Measurements from ENCODE around the gene MAGI3.

DNA sequence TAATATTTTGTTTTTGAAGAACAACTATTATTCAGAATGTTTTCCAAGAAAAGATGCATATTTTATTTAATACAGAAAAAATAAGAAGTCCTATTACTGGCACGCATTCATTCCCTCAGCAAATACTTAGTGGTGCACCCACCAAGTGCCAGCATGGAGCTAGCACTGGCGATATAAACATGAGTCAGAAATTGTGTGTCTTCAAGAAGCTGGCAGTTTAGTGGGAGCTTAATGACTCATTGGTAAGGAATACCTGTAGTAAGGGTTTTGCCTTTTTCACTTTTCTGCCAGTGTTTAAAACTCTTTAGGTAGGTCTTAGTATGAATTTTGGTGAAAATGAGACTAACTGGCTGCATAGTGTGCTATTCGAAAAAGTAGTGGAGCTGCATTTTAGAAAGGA lies 6.3 kb downstream of the MAGI3 start:
- TF ChIP-seq ZNF404 (tag by site-specific recombination; IDR thresholded peaks at IDR 0.05): no peak
- TF ChIP-seq ZNF266 (tag by site-specific recombination; IDR thresholded peaks at IDR 0.05; ENCODE audit: low read depth): no peak
- no peak for TF ChIP-seq ZNF701 (tag by site-specific recombination; IDR thresholded peaks at IDR 0.05)
- TF ChIP-seq TRIM28 (IDR thresholded peaks at IDR 0.05; ENCODE audit: borderline replicate concordance, low read length): no peak
- TF ChIP-seq, protein P1, sequence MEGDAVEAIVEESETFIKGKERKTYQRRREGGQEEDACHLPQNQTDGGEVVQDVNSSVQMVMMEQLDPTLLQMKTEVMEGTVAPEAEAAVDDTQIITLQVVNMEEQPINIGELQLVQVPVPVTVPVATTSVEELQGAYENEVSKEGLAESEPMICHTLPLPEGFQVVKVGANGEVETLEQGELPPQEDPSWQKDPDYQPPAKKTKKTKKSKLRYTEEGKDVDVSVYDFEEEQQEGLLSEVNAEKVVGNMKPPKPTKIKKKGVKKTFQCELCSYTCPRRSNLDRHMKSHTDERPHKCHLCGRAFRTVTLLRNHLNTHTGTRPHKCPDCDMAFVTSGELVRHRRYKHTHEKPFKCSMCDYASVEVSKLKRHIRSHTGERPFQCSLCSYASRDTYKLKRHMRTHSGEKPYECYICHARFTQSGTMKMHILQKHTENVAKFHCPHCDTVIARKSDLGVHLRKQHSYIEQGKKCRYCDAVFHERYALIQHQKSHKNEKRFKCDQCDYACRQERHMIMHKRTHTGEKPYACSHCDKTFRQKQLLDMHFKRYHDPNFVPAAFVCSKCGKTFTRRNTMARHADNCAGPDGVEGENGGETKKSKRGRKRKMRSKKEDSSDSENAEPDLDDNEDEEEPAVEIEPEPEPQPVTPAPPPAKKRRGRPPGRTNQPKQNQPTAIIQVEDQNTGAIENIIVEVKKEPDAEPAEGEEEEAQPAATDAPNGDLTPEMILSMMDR (tag by site-specific recombination; IDR thresholded peaks at IDR 0.05): no peak
- TF ChIP-seq HOXA7 (CRISPR knock-in tag; IDR thresholded peaks at IDR 0.05; ENCODE audit: borderline replicate concordance): no peak
- TF ChIP-seq ZNF2 (tag by site-specific recombination; IDR thresholded peaks at IDR 0.05): no peak
- no peak for TF ChIP-seq TCF7L2 (IDR thresholded peaks at IDR 0.05; ENCODE audit: borderline replicate concordance, low read depth, low read length)
- TF ChIP-seq, protein P2, sequence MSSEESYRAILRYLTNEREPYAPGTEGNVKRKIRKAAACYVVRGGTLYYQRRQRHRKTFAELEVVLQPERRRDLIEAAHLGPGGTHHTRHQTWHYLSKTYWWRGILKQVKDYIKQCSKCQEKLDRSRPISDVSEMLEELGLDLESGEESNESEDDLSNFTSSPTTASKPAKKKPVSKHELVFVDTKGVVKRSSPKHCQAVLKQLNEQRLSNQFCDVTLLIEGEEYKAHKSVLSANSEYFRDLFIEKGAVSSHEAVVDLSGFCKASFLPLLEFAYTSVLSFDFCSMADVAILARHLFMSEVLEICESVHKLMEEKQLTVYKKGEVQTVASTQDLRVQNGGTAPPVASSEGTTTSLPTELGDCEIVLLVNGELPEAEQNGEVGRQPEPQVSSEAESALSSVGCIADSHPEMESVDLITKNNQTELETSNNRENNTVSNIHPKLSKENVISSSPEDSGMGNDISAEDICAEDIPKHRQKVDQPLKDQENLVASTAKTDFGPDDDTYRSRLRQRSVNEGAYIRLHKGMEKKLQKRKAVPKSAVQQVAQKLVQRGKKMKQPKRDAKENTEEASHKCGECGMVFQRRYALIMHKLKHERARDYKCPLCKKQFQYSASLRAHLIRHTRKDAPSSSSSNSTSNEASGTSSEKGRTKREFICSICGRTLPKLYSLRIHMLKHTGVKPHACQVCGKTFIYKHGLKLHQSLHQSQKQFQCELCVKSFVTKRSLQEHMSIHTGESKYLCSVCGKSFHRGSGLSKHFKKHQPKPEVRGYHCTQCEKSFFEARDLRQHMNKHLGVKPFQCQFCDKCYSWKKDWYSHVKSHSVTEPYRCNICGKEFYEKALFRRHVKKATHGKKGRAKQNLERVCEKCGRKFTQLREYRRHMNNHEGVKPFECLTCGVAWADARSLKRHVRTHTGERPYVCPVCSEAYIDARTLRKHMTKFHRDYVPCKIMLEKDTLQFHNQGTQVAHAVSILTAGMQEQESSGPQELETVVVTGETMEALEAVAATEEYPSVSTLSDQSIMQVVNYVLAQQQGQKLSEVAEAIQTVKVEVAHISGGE (tag by site-specific recombination; conservative IDR thresholded peaks at IDR 0.05; ENCODE audit: low read depth): no peak
- TF ChIP-seq BCL11A (tag by site-specific recombination; IDR thresholded peaks at IDR 0.05; ENCODE audit: low read depth): no peak
